ENCODE data around the gene GRIA1.
"Not testable (repeated sequence)": the region's sequence is repeated elsewhere in the genome, so short reads cannot be mapped to it uniquely, and the experiment has no call there.

The GRIA1 gene

GRCh38 chr5:153835891-153836515, 345.5 kb downstream of the GRIA1 start:
- DNase-seq (ENCODE audit: low read depth): no peak

GRCh38 chr5:153849303-153850113, 359.0 kb downstream of the GRIA1 start:
- not testable (repeated sequence) for DNase-seq (ENCODE audit: low read depth)

- no peak for DNase-seq (ENCODE audit: low read depth)
Measured at GRCh38 chr5:153860195-153860886, 369.9 kb downstream of the GRIA1 start.

DNA sequence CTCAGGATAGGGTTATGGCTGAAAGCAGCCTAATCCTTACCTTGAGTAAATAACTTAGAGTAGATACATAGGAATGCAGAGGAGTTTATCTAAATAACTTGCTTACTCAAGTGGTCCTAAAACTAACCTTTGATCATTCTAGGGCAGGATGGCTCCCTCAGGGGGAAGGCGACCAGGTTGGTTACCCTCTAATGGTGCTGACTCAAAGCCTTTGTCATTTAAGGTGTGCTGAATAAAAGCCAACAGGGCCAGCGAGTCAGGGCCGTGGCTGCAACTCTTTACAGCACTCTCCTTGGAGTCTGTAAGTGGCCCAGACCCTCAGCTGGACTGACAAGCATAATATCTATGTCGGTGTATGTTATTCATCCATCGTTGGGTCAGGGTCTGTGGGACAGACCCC, 372.4 kb downstream of the GRIA1 start:
- not testable (repeated sequence) for DNase-seq (ENCODE audit: low read depth)
